ENCODE measurements around the gene SLC9C1. TPM values are rescaled to one million over a fixed set of nuclear protein-coding genes. Genes with fewer than 3 reads are reported as not detected.

SLC9C1 gene
- total and polyA plus RNA-seq, 9 of the 15 experiments (the other 6 are each of a cell fraction or from before 2014, with no cell fraction given) = not detected

- no peaks in the 10 kb centered on the region for H3K9me1 ChIP-seq (ENCODE audit: control insufficient read depth, insufficient read depth, low read length)
- no peak overlapping the region for H3K4me2 ChIP-seq (ENCODE audit: insufficient read depth, low read length)
- H3K27me3 ChIP-seq (ENCODE audit: control insufficient read depth in 2 of 2, insufficient read depth in 2 of 2, low read length in 2 of 2) = no peaks in the 10 kb centered on the region
- no peak overlapping the region for H3K27ac ChIP-seq (ENCODE audit: extremely low read depth, low read depth, low read length)
- ATAC-seq (no peak), FAIRE-seq (no peak), DNase-seq (ENCODE audit: extremely low read depth in 1 of 4, low spot score in 3 of 4) (no peak)
- no peaks in the 10 kb centered on the region for H4K20me1 ChIP-seq (replicated peaks; ENCODE audit: control insufficient read depth, insufficient read depth, low read length)
- intact Hi-C loops (cut with micrococcal nuclease) = no loop called here
- CTCF ChIA-PET (ENCODE audit: low intra/inter-chr PET ratio) = no interaction called here
- no peaks in the 10 kb centered on the region for H3K36me3 ChIP-seq (ENCODE audit: control insufficient read depth, insufficient read depth, low read length)
- in situ Hi-C loops (cut with MboI) = no loop called here
- no peak overlapping the region for H2AFZ ChIP-seq (ENCODE audit: low read depth, low read length)
- H3K4me3 ChIP-seq = no peak overlapping the region
- BruUV-seq (replicated peaks) = no TSS peak
- no peaks in the 10 kb centered on the region; a peak in 2 of 5 replicates for H3K4me1 ChIP-seq (replicated peaks in 1 of 2; ENCODE audit: control insufficient read depth in 2 of 2, insufficient read depth in 2 of 2, low read length in 2 of 2)
- H3K9ac ChIP-seq (ENCODE audit: insufficient read depth in 1 of 2, low read depth in 2 of 2, low read length in 2 of 2) = no peak overlapping the region
- WGBS (ENCODE audit: insufficient coverage, low coverage, missing lambda C conversion rate) = 5% methylated on average over 4 of the region's 4 CpGs
- H3K9me3 ChIP-seq (replicated peaks; ENCODE audit: control insufficient read depth, insufficient read depth, low read depth, low read length) = no peaks in the 10 kb centered on the region
- POLR2A ChIA-PET = interaction anchor here (1.3 kb wide), 1 partner anchor 15 kb away, joined by 3 read pairs; no protein-coding TSS in a partner anchor
- no peaks in the 10 kb centered on the region for H3K79me2 ChIP-seq (ENCODE audit: control insufficient read depth, insufficient read depth, low read length)
- no peak for TF ChIP-seq ZNF740 (CRISPR knock-in tag; IDR thresholded peaks at IDR 0.05)
- no peak for TF ChIP-seq ZNF740 (tag; IDR thresholded peaks at IDR 0.05)
- TF ChIP-seq NCOA4 (IDR thresholded peaks at IDR 0.05; ENCODE audit: partially characterized antibody) = no peak
- TF ChIP-seq, protein P1, sequence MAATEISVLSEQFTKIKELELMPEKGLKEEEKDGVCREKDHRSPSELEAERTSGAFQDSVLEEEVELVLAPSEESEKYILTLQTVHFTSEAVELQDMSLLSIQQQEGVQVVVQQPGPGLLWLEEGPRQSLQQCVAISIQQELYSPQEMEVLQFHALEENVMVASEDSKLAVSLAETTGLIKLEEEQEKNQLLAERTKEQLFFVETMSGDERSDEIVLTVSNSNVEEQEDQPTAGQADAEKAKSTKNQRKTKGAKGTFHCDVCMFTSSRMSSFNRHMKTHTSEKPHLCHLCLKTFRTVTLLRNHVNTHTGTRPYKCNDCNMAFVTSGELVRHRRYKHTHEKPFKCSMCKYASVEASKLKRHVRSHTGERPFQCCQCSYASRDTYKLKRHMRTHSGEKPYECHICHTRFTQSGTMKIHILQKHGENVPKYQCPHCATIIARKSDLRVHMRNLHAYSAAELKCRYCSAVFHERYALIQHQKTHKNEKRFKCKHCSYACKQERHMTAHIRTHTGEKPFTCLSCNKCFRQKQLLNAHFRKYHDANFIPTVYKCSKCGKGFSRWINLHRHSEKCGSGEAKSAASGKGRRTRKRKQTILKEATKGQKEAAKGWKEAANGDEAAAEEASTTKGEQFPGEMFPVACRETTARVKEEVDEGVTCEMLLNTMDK (IDR thresholded peaks at IDR 0.05; ENCODE audit: borderline replicate concordance, insufficient read depth, low read depth, low read length, poor library complexity, severe bottlenecking) = no peak
- TF ChIP-seq, protein P2, sequence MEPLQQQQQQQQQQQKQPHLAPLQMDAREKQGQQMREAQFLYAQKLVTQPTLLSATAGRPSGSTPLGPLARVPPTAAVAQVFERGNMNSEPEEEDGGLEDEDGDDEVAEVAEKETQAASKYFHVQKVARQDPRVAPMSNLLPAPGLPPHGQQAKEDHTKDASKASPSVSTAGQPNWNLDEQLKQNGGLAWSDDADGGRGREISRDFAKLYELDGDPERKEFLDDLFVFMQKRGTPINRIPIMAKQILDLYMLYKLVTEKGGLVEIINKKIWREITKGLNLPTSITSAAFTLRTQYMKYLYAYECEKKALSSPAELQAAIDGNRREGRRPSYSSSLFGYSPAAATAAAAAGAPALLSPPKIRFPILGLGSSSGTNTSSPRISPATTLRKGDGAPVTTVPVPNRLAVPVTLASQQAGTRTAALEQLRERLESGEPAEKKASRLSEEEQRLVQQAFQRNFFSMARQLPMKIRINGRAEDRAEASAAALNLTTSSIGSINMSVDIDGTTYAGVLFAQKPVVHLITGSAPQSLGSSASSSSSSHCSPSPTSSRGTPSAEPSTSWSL (CRISPR knock-in tag; IDR thresholded peaks at IDR 0.05; ENCODE audit: borderline replicate concordance) = no peak
- no peak for TF ChIP-seq FOXA3 (CRISPR knock-in tag; conservative IDR thresholded peaks at IDR 0.05 in 1 of 2, IDR thresholded peaks at IDR 0.05 in 1 of 2)
- no peak for TF ChIP-seq ZNF511 (CRISPR knock-in tag; IDR thresholded peaks at IDR 0.05)
- no peak for TF ChIP-seq ID3 (CRISPR knock-in tag; IDR thresholded peaks at IDR 0.05)
- TF ChIP-seq ID3 (tag; IDR thresholded peaks at IDR 0.05) = no peak
- TF ChIP-seq CBX8 (IDR thresholded peaks at IDR 0.05; ENCODE audit: borderline replicate concordance, extremely low read depth, low read depth, low read length, poor library complexity, severe bottlenecking) = no peak
- no peak for TF ChIP-seq E2F5 (CRISPR knock-in tag; IDR thresholded peaks at IDR 0.05)
- no peak for TF ChIP-seq TSC22D4 (tag; IDR thresholded peaks at IDR 0.05)
Observed at GRCh38 chr3:112289011-112289410, 5.0 kb downstream of the SLC9C1 start.
